VCaP (cell line): ENCODE measurements around the gene RUNX3.
"Not testable (repeated sequence)": the region's sequence is repeated elsewhere in the genome, so short reads cannot be mapped to it uniquely, and the experiment has no call there.

Source experiments
- H3K27ac ChIP-seq: fragments of 450-650 bp; 2 replicates; pipeline ENCODE4 v1.5.1; 2017
- TF ChIP-seq, protein P1 (sequence below): fragments of 450-650 bp; conservative IDR thresholded peaks from 2 replicates; pipeline ENCODE4 v1.5.1; 2017; ENCODE audit warnings: mild to moderate bottlenecking, moderate library complexity

The RUNX3 gene

DNA sequence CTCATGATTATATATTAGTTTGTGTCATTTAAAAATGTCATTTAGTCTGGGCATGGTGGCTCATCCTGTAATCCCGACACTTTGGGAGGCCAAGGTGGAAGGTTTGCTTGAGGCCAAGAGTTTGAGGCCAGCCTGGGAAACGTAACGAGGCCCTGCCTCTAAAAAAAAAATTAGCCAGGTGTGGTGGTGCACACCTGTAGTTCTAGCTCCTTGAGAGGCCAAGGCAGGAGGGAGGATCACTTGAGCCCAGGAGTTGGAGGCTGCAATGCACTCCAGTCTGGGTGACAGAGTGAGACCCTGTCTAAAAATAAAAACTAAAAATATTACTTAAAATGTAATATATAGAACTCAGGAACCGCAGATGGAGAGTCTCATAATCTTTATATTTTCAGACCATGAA lies 34.6 kb downstream of the RUNX3 start:
- TF ChIP-seq, protein P1, sequence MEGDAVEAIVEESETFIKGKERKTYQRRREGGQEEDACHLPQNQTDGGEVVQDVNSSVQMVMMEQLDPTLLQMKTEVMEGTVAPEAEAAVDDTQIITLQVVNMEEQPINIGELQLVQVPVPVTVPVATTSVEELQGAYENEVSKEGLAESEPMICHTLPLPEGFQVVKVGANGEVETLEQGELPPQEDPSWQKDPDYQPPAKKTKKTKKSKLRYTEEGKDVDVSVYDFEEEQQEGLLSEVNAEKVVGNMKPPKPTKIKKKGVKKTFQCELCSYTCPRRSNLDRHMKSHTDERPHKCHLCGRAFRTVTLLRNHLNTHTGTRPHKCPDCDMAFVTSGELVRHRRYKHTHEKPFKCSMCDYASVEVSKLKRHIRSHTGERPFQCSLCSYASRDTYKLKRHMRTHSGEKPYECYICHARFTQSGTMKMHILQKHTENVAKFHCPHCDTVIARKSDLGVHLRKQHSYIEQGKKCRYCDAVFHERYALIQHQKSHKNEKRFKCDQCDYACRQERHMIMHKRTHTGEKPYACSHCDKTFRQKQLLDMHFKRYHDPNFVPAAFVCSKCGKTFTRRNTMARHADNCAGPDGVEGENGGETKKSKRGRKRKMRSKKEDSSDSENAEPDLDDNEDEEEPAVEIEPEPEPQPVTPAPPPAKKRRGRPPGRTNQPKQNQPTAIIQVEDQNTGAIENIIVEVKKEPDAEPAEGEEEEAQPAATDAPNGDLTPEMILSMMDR = no peak
- no peak overlapping the region; the same call in 1 of the 2 replicates for H3K27ac ChIP-seq

- peak overlapping the region; percentile 90 for H3K27ac ChIP-seq
- TF ChIP-seq, protein P1 = no peak
Observed at GRCh38 chr1:24894002-24894401, 36.1 kb downstream of the RUNX3 start.

- TF ChIP-seq, protein P1 = no peak
- peak overlapping the region; percentile 90 for H3K27ac ChIP-seq
Observed at GRCh38 chr1:24893431-24893830, 36.6 kb downstream of the RUNX3 start.

DNA sequence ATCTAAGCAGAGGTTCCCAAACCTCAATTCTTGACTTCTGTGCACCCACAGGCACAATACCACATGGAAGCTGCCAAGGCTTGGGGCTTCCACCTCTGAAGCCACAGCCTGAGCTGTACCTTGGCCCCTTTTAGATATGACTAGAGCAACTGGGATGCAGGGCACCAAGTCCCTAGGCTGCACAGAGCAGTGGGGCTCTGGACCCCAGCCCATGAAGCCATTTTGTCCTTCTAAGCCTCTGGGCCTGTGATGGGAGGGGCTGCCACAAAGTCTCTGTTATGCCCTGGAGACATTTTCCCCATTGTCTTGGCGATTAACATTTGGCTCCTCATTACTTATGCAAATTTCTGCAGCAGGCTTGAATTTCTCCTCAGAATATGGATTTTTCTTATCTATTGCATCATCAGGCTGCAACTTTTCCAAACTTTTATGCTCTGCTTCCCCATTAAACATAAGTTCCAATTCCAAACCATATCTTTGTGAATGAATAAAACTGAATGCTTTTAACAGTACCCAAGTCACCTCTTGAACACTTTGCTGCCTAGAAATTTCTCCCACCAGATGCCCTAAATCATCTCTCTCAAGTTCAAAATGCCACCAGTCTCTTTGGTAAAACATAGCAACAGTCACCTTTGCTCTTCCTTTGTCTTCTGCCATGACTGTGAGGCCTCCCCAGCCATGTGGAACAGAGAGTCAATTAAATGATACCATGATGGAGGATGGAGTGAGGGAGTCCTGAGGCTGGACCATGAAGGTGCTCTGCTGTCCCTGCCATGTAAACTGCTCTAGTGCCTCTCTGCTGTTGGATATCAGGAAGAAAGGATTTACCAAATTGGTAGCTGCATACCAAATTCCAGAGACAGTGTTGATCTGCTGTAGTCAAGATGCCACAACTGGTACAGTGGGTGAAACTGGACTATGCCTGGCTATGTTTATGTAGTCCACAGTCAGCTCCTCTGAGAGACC lies 37.6 kb downstream of the RUNX3 start:
- TF ChIP-seq, protein P1 = no peak

GRCh38 chr1:24891367-24891766 lies 38.7 kb downstream of the RUNX3 start:
- H3K27ac ChIP-seq = not testable (repeated sequence)

More for the DNA sequence above, 37.6 kb downstream of the RUNX3 start:
- peak overlapping the region; percentile 90 for H3K27ac ChIP-seq

DNA sequence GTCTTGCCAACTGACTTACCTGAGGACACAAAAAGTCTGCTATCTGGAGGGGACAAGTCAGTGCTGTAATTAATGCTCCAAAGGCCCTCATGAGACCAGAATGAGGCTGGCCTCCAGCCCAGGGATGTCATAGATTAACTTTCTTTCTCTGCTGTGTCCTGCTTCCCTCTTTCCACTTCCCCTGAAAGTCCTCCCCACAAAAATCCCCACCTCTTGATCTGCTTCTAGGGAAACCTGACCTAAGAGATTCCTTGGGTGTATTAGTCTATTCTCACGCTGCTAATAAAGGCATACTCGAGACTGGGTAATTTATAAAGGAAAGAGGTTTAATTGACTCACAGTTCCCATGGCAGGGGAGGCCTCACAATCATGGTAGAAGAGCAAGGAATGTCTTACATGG lies 39.2 kb downstream of the RUNX3 start:
- no peak overlapping the region for H3K27ac ChIP-seq
- TF ChIP-seq, protein P1 = no peak

- H3K27ac ChIP-seq = no peak overlapping the region
- TF ChIP-seq, protein P1 = no peak
Observed at GRCh38 chr1:24888971-24889676, 41.0 kb downstream of the RUNX3 start.
